OCI-LY3 (cell line): ENCODE results near the gene BPTF.

ENCODE experiments used
- CTCF ChIP-seq: fragments of 200-600, 300-600 bp; sonication (generic); IDR thresholded peaks from 2 replicates; pipeline ENCODE4 v1.5.1; 2014; ENCODE audit warnings: antibody characterized with exemption, low read length, low read depth
- EZH2phosphoT487 ChIP-seq: fragments of 200-600 bp; shearing (Covaris generic); IDR thresholded peaks from 2 replicates; pipeline ENCODE4 v1.6.1; 2018; ENCODE audit warnings: antibody characterized with exemption, mixed run types, low read depth

GRCh38 chr17:67942810-67943209 is 117.5 kb downstream of the BPTF start:
- TF ChIP-seq CTCF (peak; percentile 43), EZH2phosphoT487 (no peak)
